Ishikawa (cell line): ENCODE measurements around the gene SYNDIG1.

Experiments used
- CEBPB ChIP-seq: IDR thresholded peaks from 2 replicates; pipeline ENCODE4 v1.6.1; 2012
- EGR1 ChIP-seq: IDR thresholded peaks from 2 replicates; pipeline ENCODE4 v1.6.1; 2012
- FOXM1 ChIP-seq: IDR thresholded peaks from 2 replicates; pipeline ENCODE4 v1.6.1; 2012; ENCODE audit warnings: low read depth, borderline replicate concordance
- MAX ChIP-seq: IDR thresholded peaks from 2 replicates; pipeline ENCODE4 v1.6.1; 2012
- NFIC ChIP-seq: IDR thresholded peaks from 2 replicates; pipeline ENCODE4 v1.6.1; 2012
- RAD21 ChIP-seq: IDR thresholded peaks from 2 replicates; pipeline ENCODE4 v1.6.1; 2012; ENCODE audit warnings: low read depth
- REST ChIP-seq: IDR thresholded peaks from 2 replicates; pipeline ENCODE4 v1.6.1; 2012; ENCODE audit warnings: low read depth, mild to moderate bottlenecking
- TAF1 ChIP-seq: IDR thresholded peaks from 2 replicates; pipeline ENCODE4 v1.6.1; 2012; ENCODE audit warnings: low read depth, mild to moderate bottlenecking
- TCF12 ChIP-seq: IDR thresholded peaks from 2 replicates; pipeline ENCODE4 v1.6.1; 2012; ENCODE audit warnings: low read depth
- TEAD4 ChIP-seq: IDR thresholded peaks from 2 replicates; pipeline ENCODE4 v1.6.1; 2012
- YY1 ChIP-seq: IDR thresholded peaks from 2 replicates; pipeline ENCODE4 v1.6.1; 2012; ENCODE audit warnings: low read depth
- ZBTB7A ChIP-seq: IDR thresholded peaks from 2 replicates; pipeline ENCODE4 v1.6.1; 2012; ENCODE audit warnings: low read depth

- TF ChIP-seq ZBTB7A (no peak), TCF12 (no peak), MAX (no peak), EGR1 (no peak), FOXM1 (no peak), NFIC (no peak), CEBPB (no peak), RAD21 (no peak), YY1 (no peak), TAF1 (no peak), REST (no peak), TEAD4 (no peak)
These were observed 214.2 kb downstream of the SYNDIG1 start for GRCh38 chr20:24683676-24684075.
